NCI-H2029 treated with DMSO at 0.1 percent for 48 hours (cell line): ENCODE results near the gene METAP1D.
A peak's percentile ranks its signal among the peaks of the same experiment; 100 is the strongest.
"Not testable (repeated sequence)": the region's sequence is repeated elsewhere in the genome, so short reads cannot be mapped to it uniquely, and the experiment has no call there.

ENCODE experiments used
- DNase-seq: peaks from one replicate; lab custom pipeline; 2025; lab: John Stamatoyannopoulos, UW

Gene METAP1D

GRCh38 chr2:172048508-172049503, 49.1 kb downstream of the METAP1D start:
- no peak for DNase-seq

DNA sequence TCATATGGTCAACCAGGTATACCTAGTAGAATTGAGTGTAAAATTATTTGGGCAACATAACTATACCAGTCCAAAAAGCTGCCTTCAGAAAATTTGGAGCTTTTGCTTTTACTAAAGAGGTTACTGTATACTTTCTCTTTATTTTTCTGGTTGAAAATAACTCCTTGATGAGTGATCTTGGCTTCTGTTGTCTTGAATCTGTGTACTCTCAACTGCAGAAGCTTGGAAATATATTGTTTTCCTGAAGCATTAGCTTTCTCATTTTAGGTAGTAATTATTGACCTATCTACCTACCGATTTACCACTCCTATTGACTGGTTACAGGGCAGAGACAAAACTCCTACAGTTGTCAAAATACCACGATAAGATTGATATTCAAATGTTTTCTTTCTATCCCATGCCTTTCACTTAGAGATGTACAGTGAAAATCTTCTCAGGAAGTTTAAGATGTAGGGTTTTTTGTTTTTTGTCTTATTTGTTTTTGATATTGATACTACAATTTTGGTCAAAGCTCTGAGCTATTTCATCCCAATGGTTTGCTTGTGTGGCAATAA, 49.9 kb downstream of the METAP1D start:
- no peak for DNase-seq

DNA sequence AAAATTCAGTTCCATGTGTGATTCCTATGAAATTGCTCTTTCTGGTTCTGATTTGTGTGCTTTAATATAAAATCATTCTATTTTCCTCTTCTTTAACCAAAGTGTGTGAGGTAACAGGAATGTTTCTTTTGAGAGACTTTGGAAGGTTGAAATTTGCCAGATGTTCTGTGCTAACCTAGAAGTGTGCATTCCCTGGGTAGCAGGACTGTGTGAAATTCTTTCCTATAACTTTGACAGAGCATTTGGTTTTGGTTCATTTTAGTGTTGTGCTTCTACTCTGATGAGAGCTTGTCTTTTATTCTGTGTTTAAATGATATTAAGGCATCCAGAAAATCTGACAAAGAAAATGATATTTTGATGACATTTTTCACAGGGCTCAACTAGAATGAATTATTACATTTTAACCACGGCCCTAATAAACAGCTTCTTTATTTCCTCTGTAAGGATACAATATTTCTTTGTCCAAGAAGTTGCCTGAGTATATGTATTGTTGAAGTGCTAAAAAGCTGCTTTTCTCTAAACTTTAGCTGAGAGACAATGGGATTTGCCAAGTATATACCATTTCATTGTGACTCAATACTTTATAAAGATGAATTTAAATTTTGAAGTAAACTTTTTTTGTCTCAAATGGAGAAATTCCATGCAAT, 50.8 kb downstream of the METAP1D start:
- no peak for DNase-seq

DNA sequence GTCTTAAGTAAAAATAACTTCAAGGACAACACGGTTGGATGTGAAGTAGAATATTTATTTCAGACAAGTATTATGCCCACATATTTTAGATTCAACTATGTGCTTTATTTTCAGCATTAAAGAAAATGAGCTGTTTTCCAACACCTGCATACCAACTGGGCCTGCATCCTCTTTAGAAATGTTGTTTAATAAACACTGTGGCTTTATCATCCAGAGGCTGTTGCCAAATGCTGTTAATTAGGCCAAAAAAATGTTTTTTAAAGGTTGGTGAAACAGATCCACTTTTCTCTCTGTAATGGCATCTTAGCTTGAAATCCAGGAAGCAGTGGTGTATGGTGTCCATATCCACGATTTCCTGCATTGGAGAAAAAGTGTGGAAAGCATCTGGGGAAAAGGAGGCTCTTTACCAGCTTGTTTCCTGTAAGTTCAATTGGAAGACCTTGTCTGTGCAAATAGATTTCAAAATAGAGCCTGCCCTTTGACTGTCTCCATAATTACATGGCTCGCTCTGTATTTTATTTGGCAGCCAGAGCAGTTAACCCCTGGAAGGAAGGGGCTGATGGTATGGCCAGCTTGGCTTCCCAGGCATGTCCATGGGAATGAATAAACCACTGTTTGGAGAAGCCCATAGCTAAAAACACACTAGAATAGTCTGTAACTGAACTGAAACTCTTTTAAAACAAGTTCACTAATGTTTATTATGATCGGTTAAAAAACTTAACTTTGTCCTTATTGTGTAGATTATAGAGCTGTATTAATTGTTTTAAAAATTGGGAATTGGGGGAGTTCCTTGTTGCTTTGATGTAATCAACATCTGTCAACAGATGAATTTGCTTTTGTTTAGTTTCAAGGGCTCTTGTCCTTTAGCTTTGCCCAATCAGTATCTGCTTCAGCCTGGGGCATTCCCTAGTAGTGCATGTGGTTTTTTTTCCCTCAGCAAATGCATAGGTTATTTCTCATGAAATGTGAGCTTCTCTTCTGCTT, 52.5 kb downstream of the METAP1D start:
- DNase-seq: peak; percentile 77

GRCh38 chr2:172053486-172053885, 53.7 kb downstream of the METAP1D start:
- DNase-seq: no peak

- no peak for DNase-seq
These were observed 56.5 kb downstream of the METAP1D start for GRCh38 chr2:172056293-172056692.

- DNase-seq: no peak
These were observed 58.9 kb downstream of the METAP1D start for GRCh38 chr2:172058660-172059059.

- DNase-seq: not testable (repeated sequence)
These were observed 60.4 kb downstream of the METAP1D start for GRCh38 chr2:172060118-172060517.

DNA sequence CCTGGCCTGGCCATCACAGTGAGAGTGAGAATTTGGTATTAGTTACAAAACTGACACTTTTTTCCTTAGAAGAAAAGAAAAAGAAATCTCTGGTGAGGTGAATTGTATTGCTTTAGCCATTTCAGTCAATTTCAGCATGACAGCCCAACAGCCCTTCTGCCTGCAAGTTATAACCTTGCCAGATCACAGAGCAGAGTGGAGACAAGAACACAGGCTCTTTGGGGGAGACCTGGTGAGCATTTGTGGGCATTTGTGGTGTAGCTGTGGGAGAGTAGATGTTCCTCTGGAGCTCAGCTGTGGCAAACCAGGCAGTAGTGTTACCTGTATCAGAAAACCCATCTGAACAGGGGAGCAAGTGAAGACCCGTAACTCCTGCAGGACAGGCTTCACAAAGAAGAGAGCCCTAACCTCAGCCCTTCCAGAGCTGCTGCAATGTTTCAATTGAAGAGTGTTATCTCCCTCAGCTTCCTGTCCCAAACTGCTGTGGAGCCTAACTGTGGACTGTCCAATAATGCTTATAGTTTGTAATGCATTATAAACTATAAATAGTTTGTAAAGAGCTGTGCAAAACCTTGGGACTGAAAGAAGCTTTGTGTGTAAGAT, 62.8 kb downstream of the METAP1D start:
- no peak for DNase-seq

GRCh38 chr2:172063446-172063845, 63.7 kb downstream of the METAP1D start:
- no peak for DNase-seq

DNA sequence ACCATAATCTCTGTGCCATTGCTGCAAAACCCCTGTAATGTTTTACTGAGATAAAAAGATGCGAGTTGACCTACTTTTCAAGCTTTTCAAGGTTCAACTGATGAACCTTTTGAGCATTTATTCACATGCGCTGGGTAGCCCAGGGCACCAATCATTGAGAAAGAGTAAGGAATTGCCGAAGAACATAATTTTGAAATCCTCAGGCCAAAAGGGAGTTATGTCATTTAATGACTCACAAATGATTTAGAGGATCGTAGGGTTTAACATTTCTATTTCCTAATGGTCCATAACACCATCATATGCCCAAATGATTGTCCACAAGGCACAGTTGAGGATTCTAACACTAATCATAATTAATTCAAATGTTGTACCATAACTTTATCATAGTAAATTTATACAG, 65.4 kb downstream of the METAP1D start:
- no peak for DNase-seq

DNA sequence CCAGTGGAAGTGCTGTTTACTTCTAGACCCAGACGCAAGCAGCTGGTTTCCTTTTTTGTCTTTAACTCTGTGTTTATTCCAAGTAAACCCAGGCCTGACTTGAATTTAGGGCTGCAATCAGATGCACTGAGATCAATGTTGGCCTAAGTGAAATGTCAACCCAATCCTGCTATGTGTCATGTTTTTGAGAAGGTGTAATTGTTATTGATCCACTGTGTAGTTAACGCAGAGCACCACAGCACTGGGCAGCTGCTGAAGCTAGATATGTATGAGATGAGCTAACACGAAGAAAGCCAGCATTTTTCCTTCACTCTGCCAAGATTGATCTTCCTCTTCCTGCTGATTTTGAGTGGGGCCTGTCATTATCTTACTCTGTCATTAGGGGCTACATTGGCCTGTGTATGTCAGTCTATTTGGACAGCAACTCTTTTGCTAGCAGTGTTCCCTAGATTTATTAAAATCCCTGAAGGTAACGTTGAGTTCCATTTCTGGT, 66.7 kb downstream of the METAP1D start:
- DNase-seq: no peak

DNA sequence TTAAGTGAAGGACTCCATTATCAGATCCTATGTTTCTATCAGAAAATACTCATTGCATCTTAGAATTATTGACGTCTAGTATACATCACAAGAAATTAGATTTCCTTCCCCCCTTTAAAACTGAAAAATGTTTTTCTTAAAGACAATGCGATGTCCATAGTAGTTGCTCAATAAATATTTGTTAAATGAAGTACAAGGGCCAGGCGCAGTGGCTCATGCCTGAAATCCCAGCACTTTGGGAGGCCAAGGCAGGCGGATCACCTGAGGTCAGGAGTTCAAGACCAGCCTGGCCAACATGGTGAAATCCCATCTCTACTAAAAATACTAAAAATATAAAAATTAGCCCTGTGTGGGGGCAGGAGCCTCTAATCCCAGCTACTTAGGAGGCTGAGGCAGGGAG, 68.2 kb downstream of the METAP1D start:
- not testable (repeated sequence) for DNase-seq

DNA sequence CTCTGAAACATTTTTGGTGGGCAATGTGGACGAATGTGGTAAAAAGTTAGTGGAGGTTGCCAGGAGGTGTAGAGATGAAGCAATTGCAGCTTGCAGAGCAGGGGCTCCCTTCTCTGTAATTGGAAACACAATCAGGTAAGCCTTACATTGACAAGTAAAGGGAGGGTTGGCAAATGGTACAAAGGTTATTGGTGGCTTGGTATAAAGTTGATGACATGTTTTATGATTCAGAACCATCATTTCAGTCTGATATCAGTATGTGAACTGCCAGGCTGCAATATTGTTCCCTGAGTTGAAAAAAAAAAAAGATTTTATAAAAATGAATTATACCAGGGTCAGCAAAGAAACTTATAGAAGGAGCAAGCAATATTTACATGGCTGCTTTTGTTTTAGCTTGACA, 71.2 kb downstream of the METAP1D start:
- no peak for DNase-seq

DNA sequence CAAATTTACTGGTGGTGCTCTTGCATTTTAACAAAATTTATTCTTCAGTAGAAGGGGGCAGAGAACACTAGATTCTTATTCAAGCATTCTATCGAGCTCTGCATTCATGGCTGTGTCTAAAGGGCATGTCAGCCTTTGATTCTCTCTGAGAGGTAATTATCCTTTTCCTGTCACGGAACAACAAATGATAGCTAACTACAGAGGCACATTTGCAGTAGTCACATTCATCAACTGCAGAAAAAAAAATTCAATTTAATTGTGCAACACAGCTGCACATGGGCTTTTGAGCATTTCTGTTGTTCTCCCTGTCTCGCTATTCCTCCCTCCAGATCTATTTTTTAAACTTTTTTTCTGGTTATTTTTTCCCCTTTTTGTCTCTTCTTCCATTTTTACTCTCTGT, 72.5 kb downstream of the METAP1D start:
- no peak for DNase-seq

DNA sequence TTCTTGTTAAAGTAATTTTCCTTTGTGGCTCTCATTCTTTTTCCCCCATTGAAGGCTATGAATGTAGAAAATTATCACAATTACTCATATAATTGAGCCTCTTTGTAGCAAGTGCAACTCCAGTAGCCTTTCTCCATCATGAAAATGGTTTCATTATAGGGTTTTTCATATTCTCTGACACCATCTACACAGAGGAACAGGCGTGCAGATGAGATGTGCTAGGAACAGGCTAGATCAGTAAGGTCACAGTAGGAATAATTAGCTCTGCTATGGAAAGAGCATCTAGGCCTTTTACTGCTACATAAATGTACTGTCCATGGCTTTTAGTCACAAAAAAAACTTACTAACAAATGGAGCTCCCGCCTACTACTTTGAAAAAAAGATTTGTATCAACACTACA, 73.0 kb downstream of the METAP1D start:
- no peak for DNase-seq

GRCh38 chr2:172073518-172073917, 73.8 kb downstream of the METAP1D start:
- no peak for DNase-seq

DNA sequence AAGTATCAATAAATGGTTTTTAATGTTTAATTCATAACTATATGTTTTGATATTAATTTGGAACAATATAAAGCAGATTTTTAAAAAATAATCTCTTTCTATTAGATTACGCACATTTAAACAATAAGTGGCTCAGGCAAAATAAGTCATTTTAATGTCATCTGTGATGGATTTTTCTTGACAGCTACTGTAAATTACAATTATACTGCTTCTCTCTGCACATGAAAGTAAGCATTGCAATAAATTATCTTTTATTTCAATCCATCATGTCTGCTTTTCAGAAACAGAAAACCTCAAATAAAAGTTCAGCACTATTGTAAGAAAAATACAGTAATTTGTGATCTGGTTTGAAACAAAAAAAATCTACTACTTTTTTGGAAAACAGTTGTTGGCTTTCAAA, 74.5 kb downstream of the METAP1D start:
- no peak for DNase-seq

- DNase-seq: no peak
These were observed 79.7 kb downstream of the METAP1D start for GRCh38 chr2:172079416-172079815.

- no peak for DNase-seq
These were observed 80.3 kb downstream of the METAP1D start for GRCh38 chr2:172079838-172080640.
